MM.1S (cell line): ENCODE measurements around the gene NRG3.

Experiments
- CTCF ChIP-seq: fragments of 300-600 bp; sonication (generic); IDR thresholded peaks from 2 replicates; pipeline ENCODE4 v1.5.1; 2016; ENCODE audit warnings: antibody characterized with exemption, low read length, mixed read lengths
- EZH2 ChIP-seq: fragments of 300-600 bp; sonication (generic); optimal IDR thresholded peaks from 2 replicates; pipeline ENCODE3; 2017; ENCODE audit warnings: low read depth, mild to moderate bottlenecking, antibody characterized with exemption, low read length, mixed read lengths
- EZH2phosphoT487 ChIP-seq: fragments of 300-600 bp; sonication (generic); IDR thresholded peaks from 2 replicates; pipeline ENCODE4 v1.6.1; 2018; ENCODE audit warnings: antibody characterized with exemption, low read length

GRCh38 chr10:82221056-82221455, 346.1 kb downstream of the NRG3 start:
- TF ChIP-seq CTCF (no peak), EZH2phosphoT487 (no peak), EZH2 (no peak)
